ENCODE data around the gene PLXNB3. TPM values are rescaled to one million over a fixed set of nuclear protein-coding genes. Genes with fewer than 3 reads are reported as not detected.

The PLXNB3 gene
- total RNA-seq, 1 donor from 2014 or later, result 0.98 TPM

DNA sequence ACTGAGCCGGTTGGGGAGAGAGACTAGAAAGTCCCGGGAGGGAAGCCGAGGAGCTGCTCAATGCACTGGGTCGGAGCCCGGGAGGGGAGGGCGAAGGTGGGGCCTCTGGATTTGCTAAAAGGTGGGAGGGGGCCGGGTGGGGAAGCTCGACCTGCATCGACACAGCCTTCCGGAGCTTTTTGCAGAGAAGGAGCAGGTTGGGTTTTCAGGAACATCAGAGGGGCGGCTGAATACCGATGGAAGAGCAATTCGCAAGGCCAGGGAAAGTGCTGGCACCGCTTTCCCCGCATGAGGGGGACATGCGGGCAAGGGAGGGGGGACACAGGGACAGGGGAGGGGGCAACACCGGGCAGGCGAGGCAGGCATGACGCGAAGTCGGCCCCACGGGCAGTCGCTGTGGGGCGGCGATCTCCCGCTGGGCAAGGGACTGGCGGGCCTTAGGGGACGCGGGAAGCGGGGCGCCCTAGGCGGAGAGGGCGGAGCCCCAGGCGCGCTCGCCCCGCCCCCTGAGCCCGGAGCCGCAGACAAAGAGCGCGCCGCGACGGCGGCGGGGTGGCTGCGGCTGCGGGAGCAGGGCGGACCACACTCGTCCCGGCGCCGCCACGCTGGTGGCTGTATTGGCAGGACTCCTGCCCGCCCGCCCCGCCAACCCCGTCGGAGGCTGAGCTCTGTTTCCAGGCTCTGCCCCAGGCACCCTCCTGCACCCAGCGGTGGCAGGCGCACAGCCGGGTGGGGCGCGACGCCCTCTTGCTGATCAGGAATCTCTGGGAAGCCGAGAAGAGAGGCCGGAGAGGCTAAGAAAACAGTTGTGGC lies 54.7 kb downstream of the PLXNB3 start:
- Mint-ChIP-seq H3K27ac (no peak overlapping the region), H3K36me3 (ENCODE audit: insufficient read depth) (no peaks in the 10 kb centered on the region), H3K4me1 (ENCODE audit: low read depth) (no peaks in the 10 kb centered on the region), H3K4me3 (ENCODE audit: low read depth) (peak overlapping the region; percentile 61), H3K27me3 (peaks cover 8% of the 10 kb centered on the region), H3K9me3 (ENCODE audit: low read depth) (peaks cover 11% of the 10 kb centered on the region)
- TF ChIP-seq, protein P1, sequence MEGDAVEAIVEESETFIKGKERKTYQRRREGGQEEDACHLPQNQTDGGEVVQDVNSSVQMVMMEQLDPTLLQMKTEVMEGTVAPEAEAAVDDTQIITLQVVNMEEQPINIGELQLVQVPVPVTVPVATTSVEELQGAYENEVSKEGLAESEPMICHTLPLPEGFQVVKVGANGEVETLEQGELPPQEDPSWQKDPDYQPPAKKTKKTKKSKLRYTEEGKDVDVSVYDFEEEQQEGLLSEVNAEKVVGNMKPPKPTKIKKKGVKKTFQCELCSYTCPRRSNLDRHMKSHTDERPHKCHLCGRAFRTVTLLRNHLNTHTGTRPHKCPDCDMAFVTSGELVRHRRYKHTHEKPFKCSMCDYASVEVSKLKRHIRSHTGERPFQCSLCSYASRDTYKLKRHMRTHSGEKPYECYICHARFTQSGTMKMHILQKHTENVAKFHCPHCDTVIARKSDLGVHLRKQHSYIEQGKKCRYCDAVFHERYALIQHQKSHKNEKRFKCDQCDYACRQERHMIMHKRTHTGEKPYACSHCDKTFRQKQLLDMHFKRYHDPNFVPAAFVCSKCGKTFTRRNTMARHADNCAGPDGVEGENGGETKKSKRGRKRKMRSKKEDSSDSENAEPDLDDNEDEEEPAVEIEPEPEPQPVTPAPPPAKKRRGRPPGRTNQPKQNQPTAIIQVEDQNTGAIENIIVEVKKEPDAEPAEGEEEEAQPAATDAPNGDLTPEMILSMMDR (IDR thresholded peaks at IDR 0.05; ENCODE audit: unreplicated experiment), result no peak
- peak; percentile 39 for DNase-seq (ENCODE audit: low spot score, unreplicated experiment)

GRCh38 chrX:153819384-153820040 lies 55.5 kb downstream of the PLXNB3 start:
- H3K4me1 Mint-ChIP-seq (ENCODE audit: low read depth), result no peaks in the 10 kb centered on the region
- peaks cover 10% of the 10 kb centered on the region for H3K9me3 Mint-ChIP-seq (ENCODE audit: low read depth)
- no peak for DNase-seq (ENCODE audit: low spot score, unreplicated experiment)

DNA sequence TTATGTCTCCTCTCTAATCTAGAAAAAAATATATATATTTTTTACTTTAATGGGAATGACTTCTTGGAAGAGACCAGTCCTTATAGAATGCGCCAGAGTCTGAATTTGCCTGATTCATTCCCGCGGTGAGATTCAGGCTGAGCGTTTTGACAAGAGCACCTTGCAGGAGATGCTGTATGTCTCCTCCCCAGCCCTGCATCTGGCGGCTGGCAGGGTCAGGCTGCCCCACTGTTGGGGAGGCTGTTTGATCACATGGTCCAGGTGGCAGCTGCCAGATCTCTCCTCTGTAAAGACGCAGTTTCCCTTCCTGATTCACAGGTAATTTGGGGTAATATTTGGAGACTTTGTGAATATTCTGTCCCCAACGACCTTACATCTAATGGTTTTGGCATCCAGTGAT lies 56.6 kb downstream of the PLXNB3 start:
- H3K4me3 Mint-ChIP-seq (ENCODE audit: low read depth), result no peak overlapping the region
- TF ChIP-seq, protein P1 (IDR thresholded peaks at IDR 0.05; ENCODE audit: unreplicated experiment), result no peak
- H3K27me3 Mint-ChIP-seq, result peaks cover 16% of the 10 kb centered on the region
- peaks cover 3% of the 10 kb centered on the region for H3K9me3 Mint-ChIP-seq (ENCODE audit: low read depth)
- H3K4me1 Mint-ChIP-seq (ENCODE audit: low read depth), result no peaks in the 10 kb centered on the region
- no peak overlapping the region for H3K27ac Mint-ChIP-seq
- H3K36me3 Mint-ChIP-seq (ENCODE audit: insufficient read depth), result no peaks in the 10 kb centered on the region
- DNase-seq (ENCODE audit: low spot score, unreplicated experiment), result no peak

More at GRCh38 chrX:153819384-153820040, 55.5 kb downstream of the PLXNB3 start:
- TF ChIP-seq, protein P1 (IDR thresholded peaks at IDR 0.05; ENCODE audit: unreplicated experiment), result no peak
- Mint-ChIP-seq H3K27ac (no peak overlapping the region), H3K27me3 (peaks cover 10% of the 10 kb centered on the region), H3K36me3 (ENCODE audit: insufficient read depth) (no peaks in the 10 kb centered on the region), H3K4me3 (ENCODE audit: low read depth) (peak overlapping the region; percentile 61)

DNA sequence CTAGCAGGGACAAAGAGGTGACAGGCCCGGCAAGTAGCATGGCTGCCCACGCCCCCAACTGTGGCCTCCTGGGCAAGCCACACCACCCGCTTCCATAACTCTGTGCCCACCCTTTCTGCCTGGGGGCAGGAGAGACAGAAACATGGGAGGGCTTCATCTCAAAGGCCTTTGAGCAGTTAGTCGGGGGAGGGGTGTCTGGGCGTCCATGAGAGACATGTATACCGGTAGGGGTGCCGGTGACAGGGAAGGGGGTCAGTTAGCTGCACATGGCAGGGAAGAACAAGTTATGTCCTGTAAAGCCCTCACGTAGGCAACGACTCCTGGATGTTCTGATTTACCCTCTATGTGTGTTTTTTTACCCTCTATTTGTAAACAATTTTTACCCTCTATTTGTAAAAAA lies 57.0 kb downstream of the PLXNB3 start:
- H3K4me1 Mint-ChIP-seq (ENCODE audit: low read depth), result no peaks in the 10 kb centered on the region
- no peaks in the 10 kb centered on the region for H3K36me3 Mint-ChIP-seq (ENCODE audit: insufficient read depth)
- peaks cover 3% of the 10 kb centered on the region for H3K9me3 Mint-ChIP-seq (ENCODE audit: low read depth)
- peaks cover 19% of the 10 kb centered on the region for H3K27me3 Mint-ChIP-seq
- TF ChIP-seq, protein P1 (IDR thresholded peaks at IDR 0.05; ENCODE audit: unreplicated experiment), result no peak
- no peak overlapping the region for H3K27ac Mint-ChIP-seq
- H3K4me3 Mint-ChIP-seq (ENCODE audit: low read depth), result no peak overlapping the region
- DNase-seq (ENCODE audit: low spot score, unreplicated experiment), result no peak

DNA sequence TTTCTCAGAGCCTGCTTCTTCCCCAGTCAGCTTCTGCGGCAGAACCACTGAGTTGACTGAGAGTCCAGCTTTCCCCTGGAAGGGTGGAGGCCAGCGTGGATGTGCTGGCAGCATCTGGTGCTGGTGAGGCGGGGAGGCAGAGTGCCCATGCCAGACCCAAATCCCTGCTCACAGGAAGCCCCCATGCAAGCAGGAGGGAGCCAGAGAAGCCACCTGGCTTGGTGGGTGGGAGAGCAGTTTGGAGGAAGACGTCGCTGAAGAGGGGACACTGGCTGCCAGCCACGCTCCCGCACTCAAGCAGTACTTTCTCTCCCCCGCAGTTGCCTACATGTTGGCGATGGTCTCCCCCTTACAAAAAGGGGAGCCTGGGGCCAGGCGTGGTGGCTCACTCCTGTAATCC lies 60.3 kb downstream of the PLXNB3 start:
- TF ChIP-seq, protein P1 (IDR thresholded peaks at IDR 0.05; ENCODE audit: unreplicated experiment), result no peak
- Mint-ChIP-seq H3K27me3 (peaks cover 43% of the 10 kb centered on the region), H3K27ac (no peak overlapping the region), H3K36me3 (ENCODE audit: insufficient read depth) (no peaks in the 10 kb centered on the region), H3K4me3 (ENCODE audit: low read depth) (no peak overlapping the region), H3K4me1 (ENCODE audit: low read depth) (no peaks in the 10 kb centered on the region), H3K9me3 (ENCODE audit: low read depth) (peaks cover 3% of the 10 kb centered on the region)
- no peak for DNase-seq (ENCODE audit: low spot score, unreplicated experiment)
